KG1 (cell line): Measurements from ENCODE around the gene CAPN8.

Experiments used
- DNase-seq: peaks from one replicate; lab custom pipeline; 2025; lab: John Stamatoyannopoulos, UW

Gene CAPN8

GRCh38 chr1:223654083-223654482 is 11.4 kb downstream of the CAPN8 start:
- no peak for DNase-seq

GRCh38 chr1:223653431-223653830 is 12.1 kb downstream of the CAPN8 start:
- no peak for DNase-seq

DNA sequence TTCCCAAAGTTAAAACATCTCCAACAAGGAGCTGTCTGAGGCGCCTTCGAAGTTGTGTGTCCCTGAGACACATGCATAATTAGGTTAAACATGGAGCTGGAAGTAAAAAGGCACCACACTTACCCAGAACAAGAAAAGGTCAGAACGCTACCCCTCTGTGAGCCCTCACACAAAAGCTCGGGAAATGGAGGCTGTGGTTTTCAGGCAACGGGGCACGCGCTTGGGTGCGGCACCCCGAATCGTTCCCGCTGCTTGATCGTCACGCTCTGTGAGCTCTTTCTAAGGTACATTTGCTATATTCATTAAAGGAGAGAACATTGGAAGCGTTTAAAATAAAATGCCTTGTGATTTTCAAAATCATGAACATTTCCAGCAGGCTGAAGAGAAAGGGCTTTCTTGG is 12.5 kb downstream of the CAPN8 start:
- no peak for DNase-seq

DNA sequence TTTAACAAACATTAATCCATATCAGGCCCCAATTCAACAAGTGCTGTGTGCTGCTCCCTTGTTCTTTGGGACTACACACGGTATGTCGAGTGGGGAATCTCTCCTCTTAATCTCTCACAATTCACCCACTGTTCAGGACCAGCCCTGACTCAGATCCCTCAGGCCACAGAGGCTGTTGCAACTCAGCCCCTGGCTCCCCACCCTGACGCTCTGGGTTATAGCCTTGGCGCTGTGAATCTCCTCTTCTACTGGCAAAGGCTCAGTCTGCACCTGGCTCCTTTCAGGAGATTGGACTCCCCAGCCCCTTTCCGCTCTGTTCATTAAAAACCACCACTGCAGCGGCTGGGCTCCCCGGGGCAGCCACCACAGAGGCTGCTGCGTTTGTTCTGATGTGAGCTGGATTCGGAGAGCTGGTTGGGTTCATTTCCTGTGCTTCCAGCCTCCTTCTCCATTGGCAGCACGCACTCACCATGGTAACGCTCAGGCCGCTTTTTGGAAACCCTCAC is 13.0 kb downstream of the CAPN8 start:
- DNase-seq: no peak

DNA sequence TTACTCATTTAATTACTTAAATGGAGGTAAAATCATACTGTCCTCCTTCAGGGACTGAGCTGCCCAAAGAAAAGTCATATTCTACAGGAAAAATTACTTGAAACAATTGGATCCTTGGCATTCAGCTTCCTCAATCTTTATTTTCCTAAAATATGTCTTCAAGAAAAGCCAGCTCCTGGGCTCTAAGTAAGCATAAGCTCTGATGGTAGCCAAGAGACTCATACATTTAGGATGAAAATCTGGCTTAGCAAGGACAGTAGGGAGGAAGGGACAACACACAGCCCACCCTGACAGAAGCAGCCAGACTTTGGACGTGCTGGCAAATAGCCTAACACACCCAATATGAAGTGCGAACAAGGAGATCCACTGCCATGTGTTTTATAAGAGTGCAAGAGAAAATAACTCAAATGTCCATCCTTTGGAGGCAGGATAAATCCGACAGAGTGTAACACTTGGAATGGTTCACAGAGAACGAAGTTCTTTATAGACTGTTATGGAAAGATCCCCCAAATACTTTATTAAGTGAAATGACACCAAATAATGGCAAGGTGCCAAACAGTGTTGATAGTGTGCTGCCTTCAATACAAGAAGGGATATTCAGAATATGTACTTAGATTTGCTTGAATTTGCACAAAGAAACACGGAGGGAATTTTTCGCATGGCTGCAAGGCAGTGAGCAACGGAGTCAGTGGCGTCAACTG is 14.1 kb downstream of the CAPN8 start:
- DNase-seq: no peak

GRCh38 chr1:223650465-223650864 is 15.0 kb downstream of the CAPN8 start:
- no peak for DNase-seq

DNA sequence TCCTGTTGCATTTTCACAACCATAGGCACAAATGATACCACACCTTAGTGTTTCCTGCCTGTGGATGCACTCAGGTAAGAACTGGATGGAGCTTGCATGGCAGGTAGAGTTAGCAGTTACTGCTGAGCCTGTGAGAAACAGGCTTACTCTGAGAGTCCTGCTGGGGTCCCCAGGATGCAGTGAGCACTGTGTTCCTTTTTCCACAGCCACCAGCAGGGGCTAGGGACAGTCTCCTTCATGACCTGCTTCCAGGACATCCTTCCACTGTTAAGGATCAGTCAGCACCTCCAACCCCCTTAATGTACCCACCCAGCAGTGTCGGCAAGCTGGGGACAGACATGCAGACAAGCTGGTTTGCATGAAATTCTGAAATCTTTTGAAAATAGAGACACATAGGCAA is 16.3 kb downstream of the CAPN8 start:
- no peak for DNase-seq

GRCh38 chr1:223647249-223647648 is 18.3 kb downstream of the CAPN8 start:
- no peak for DNase-seq

GRCh38 chr1:223645903-223646302 is 19.6 kb downstream of the CAPN8 start:
- no peak for DNase-seq

GRCh38 chr1:223642237-223642636 is 23.3 kb downstream of the CAPN8 start:
- no peak for DNase-seq

DNA sequence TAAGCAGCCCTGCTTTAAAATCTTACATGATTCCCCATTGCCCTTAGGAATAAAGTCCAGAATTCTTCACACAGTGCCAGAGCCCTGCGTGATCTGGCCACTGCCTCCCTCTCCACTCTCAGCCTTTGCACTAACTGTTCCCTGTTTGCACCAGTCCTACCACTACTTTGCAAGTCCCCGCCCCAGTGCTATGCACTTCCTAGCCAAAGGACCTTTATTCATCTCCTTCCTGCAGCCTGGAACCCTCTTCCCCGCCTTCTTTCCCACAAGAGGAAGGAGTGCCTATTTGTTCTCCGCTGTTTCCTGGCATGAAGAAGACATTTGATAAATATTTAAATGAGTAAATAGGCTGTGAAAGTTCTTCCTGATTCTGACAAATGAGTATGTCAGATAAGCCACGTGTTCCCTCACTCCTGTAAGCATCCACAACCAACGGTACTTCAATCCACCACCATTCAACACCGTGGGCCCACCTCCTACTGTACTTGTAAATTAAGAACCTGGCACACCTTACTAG is 23.9 kb downstream of the CAPN8 start:
- DNase-seq: no peak

GRCh38 chr1:223639331-223639749 is 26.2 kb downstream of the CAPN8 start:
- DNase-seq: no peak

GRCh38 chr1:223635236-223635635 is 30.3 kb downstream of the CAPN8 start:
- no peak for DNase-seq

DNA sequence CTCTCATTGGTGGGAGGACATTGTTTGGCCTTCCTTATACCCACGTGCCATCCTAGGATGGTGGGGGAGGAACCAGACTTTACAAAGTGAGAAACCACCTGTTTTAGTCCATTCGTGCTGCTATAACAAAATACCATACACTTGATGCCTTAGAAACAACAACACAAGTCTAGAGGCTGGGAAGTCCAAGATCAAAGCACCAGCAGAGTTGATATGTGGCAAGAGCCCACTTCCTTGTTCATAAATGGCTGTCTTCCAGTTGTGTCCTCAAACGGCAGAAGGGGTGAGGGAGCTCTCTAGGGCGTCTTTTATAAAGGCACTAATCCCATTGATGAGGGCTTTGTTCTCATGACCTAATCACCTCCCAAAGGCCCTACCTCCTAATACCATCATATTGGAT is 31.1 kb downstream of the CAPN8 start:
- no peak for DNase-seq

DNA sequence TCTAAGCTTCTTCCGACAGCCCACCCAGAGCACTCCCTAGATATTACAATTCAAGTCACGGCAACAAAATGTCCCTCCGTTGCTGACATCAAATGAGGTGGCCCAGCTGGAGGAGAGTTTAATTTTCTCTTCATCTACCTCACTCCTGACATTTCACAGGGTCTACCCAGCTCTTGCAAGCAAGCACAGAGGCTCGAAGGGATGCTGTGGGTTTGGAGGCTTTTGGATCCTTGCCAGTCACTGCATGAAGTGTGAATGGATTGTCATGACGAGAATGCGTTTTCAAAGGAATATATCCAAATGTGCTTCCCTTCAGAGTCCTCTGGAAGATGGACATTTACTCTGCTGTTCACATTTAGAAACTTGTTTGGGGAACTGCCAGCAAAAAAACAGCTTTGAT is 33.5 kb downstream of the CAPN8 start:
- no peak for DNase-seq

DNA sequence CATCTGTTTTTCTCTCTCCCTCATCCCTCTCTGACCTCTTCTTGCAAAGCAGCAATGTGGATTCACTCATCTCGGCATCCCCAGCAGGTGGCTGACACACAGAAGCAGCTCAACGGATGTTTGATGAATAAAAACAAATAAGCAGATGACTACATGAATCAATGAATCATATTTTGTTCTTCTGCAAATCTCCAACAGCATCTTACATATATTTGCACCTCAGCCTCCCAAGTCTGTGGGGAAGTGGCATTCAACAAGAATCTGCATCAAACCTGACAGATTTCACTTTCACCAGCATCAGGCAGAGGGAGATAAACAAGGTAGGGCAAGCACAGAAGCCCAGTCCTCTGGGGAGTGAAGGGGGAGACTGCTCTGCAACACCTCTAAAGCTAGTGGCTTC is 34.0 kb downstream of the CAPN8 start:
- DNase-seq: no peak

DNA sequence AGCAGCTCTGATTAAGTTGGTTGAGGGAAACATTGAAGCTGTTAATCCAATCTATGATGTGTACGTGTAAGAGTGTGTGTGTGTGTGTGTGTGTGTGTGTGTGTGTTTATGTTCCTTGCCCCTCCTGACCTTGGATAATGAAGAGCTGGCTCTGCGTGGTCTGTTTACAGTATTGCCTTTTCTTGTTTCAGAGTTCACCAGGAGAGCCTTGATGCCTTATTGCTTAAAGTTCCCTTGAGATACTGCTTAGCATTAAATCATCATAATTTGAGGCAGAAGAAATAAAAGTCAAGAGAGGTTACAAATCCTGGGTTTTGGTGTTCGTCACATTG is 36.4 kb downstream of the CAPN8 start:
- no peak for DNase-seq

DNA sequence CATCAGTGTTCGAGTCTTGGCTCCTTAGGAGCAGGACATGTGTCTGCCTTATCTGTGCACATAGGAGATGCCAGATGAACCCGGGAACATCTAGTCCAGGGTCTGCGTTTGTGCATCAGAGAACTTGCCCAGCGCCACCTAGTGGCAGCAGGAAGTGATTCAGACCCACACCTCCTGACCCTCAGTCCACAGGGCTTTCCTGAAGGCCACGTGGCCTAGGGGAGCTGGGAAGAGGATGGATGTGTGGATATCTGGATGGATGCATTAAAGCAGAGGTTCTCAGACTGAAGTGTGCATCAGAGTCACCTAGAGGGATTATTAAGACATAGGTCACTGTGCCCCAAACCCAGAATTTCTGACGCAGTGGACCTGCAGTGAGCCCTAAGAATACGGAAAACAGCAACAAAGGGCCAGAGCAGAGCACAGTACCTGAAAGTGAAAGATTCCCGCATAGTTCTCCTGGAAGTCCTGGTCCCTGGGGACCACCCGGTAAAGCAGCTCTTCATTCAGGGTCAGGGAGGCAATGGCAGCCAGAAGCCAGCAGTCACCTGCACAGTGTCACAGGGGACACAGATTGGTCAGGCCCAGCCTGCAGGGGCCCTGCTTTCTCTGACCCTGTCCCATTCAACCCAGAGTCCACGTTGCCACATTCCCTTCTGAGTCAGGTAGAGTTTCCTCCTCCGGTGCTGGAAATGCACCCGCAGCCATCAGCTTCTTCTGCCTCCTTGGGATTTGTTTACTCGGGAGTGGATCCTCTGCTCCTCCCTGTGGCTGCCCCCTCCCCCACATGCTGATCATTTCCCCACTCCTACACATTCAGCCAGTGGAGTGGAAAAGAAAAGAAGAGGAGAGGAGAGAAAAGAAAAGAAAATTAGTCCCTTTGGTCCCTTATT is 37.0 kb downstream of the CAPN8 start:
- DNase-seq: no peak

- DNase-seq: no peak
Observed at GRCh38 chr1:223622132-223622842, 43.2 kb downstream of the CAPN8 start.

DNA sequence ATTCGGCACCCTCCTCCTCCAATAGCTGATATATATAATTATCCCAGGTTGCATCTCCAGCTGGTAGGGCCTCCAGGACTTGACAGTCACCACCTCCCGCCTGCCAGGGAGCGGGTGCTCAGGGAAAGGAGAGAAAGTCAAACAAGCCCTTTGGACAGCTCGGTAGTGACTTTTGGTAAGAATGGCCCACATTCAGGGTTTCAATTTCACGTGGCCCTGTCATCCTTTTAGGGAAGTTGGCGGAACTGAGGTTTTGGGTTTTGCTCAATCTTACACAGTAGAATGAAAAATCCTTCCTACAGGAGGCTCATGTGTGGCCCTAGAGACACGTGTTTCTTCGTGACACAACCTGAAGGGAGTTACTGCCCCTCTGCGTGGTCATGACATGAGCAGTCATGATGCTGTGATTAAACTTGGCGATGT is 44.2 kb downstream of the CAPN8 start:
- DNase-seq: no peak

GRCh38 chr1:223620297-223620897 is 45.1 kb downstream of the CAPN8 start:
- no peak for DNase-seq

GRCh38 chr1:223618680-223619079 is 46.8 kb downstream of the CAPN8 start:
- DNase-seq: no peak
